Measurements from ENCODE around the gene KCNAB3.

KCNAB3 gene

GRCh38 chr17:7909089-7909488 lies 20.6 kb downstream of the KCNAB3 start:
- DNase-seq (ENCODE audit: low read depth), result no peak
- H3K4me3 ChIP-seq (ENCODE audit: low read depth, low read length), result no peak overlapping the region
- TF ChIP-seq CTCF (IDR thresholded peaks at IDR 0.05; ENCODE audit: low read depth, low read length, missing control alignments), result no peak

- TF ChIP-seq CTCF (IDR thresholded peaks at IDR 0.05; ENCODE audit: low read depth, low read length, missing control alignments), result no peak
- no peak for DNase-seq (ENCODE audit: low read depth)
- H3K4me3 ChIP-seq (ENCODE audit: low read depth, low read length), result no peak overlapping the region
Measured at GRCh38 chr17:7903154-7904103, 26.2 kb downstream of the KCNAB3 start.

- DNase-seq (ENCODE audit: low read depth), result no peak
- H3K4me3 ChIP-seq (ENCODE audit: low read depth, low read length), result no peak overlapping the region
- TF ChIP-seq CTCF (IDR thresholded peaks at IDR 0.05; ENCODE audit: low read depth, low read length, missing control alignments), result no peak
Measured at GRCh38 chr17:7897773-7898172, 31.9 kb downstream of the KCNAB3 start.

GRCh38 chr17:7897090-7897489 lies 32.6 kb downstream of the KCNAB3 start:
- no peak overlapping the region for H3K4me3 ChIP-seq (ENCODE audit: low read depth, low read length)
- no peak for TF ChIP-seq CTCF (IDR thresholded peaks at IDR 0.05; ENCODE audit: low read depth, low read length, missing control alignments)
- no peak for DNase-seq (ENCODE audit: low read depth)

- DNase-seq (ENCODE audit: low read depth), result no peak
- TF ChIP-seq CTCF (IDR thresholded peaks at IDR 0.05; ENCODE audit: low read depth, low read length, missing control alignments), result no peak
- no peak overlapping the region for H3K4me3 ChIP-seq (ENCODE audit: low read depth, low read length)
Measured at GRCh38 chr17:7894866-7895265, 34.8 kb downstream of the KCNAB3 start.

- TF ChIP-seq CTCF (IDR thresholded peaks at IDR 0.05; ENCODE audit: low read depth, low read length, missing control alignments), result no peak
- no peak overlapping the region for H3K4me3 ChIP-seq (ENCODE audit: low read depth, low read length)
- no peak for DNase-seq (ENCODE audit: low read depth)
Measured at GRCh38 chr17:7894226-7894625, 35.4 kb downstream of the KCNAB3 start.
